HEK293T (cell line): ENCODE results near the gene KCNF1.

Experiments
- CTCF ChIA-PET: fragments of 350-600 bp; formaldehyde crosslinking; extraction: SDS; loops from one replicate; lab custom pipeline; 2021; ENCODE audit warnings: antibody characterized with exemption, inconsistent platforms; lab: Yijun Ruan, JAX
- POLR2A ChIA-PET: fragments of 350-600 bp; formaldehyde crosslinking; extraction: SDS; loops from one replicate; lab custom pipeline; 2020; ENCODE audit warnings: antibody characterized with exemption, inconsistent platforms; lab: Yijun Ruan, JAX
- DNase-seq: peaks from one replicate; pipeline ENCODE4 v3.0.0; 2012; ENCODE audit warnings: mixed read lengths; ENCODE audit errors: extremely low spot score
- ARNT ChIP-seq: fragments of 450-650 bp; IDR thresholded peaks from 2 replicates; pipeline ENCODE4 v1.6.1; 2017; ENCODE audit warnings: mild to moderate bottlenecking
- BHLHE40 ChIP-seq: fragments of 450-650 bp; IDR thresholded peaks from 2 replicates; pipeline ENCODE4 v1.6.1; 2016; ENCODE audit warnings: mild to moderate bottlenecking, moderate library complexity, borderline replicate concordance
- CTBP1 ChIP-seq: fragments of 450-650 bp; IDR thresholded peaks from 2 replicates; pipeline ENCODE4 v1.6.1; 2016; ENCODE audit warnings: borderline replicate concordance
- ELF4 ChIP-seq: fragments of 450-650 bp; IDR thresholded peaks from 2 replicates; pipeline ENCODE4 v1.6.1; 2017; ENCODE audit warnings: antibody characterized with exemption
- FOXA1 ChIP-seq: fragments of 450-650 bp; IDR thresholded peaks from 2 replicates; pipeline ENCODE4 v1.6.1; 2016; ENCODE audit warnings: mild to moderate bottlenecking
- FOXK2 ChIP-seq: fragments of 450-650 bp; IDR thresholded peaks from 2 replicates; pipeline ENCODE4 v1.6.1; 2016; ENCODE audit warnings: mild to moderate bottlenecking
- FOXM1 ChIP-seq: fragments of 450-650 bp; IDR thresholded peaks from 2 replicates; pipeline ENCODE4 v1.6.1; 2017; ENCODE audit warnings: mild to moderate bottlenecking, borderline replicate concordance
- HDGF ChIP-seq: fragments of 450-650 bp; IDR thresholded peaks from 2 replicates; pipeline ENCODE4 v1.6.1; 2017; ENCODE audit warnings: antibody characterized with exemption, borderline replicate concordance
- L3MBTL2 ChIP-seq: fragments of 450-650 bp; conservative IDR thresholded peaks from 2 replicates; pipeline ENCODE4 v1.6.1; 2016; ENCODE audit warnings: mild to moderate bottlenecking
- LEF1 ChIP-seq: fragments of 450-650 bp; IDR thresholded peaks from 2 replicates; pipeline ENCODE4 v1.6.1; 2017; ENCODE audit warnings: mild to moderate bottlenecking, borderline replicate concordance
- NFRKB ChIP-seq: fragments of 450-650 bp; IDR thresholded peaks from 2 replicates; pipeline ENCODE4 v1.6.1; 2016; ENCODE audit warnings: mild to moderate bottlenecking, moderate library complexity
- SP1 ChIP-seq: fragments of 450-650 bp; IDR thresholded peaks from 2 replicates; pipeline ENCODE4 v1.6.1; 2017
- SUZ12 ChIP-seq: fragments of 450-650 bp; IDR thresholded peaks from 2 replicates; pipeline ENCODE4 v1.6.1; 2016; ENCODE audit warnings: mild to moderate bottlenecking
- TARDBP ChIP-seq: fragments of 450-650 bp; IDR thresholded peaks from 2 replicates; pipeline ENCODE4 v1.6.1; 2016
- ZNF384 ChIP-seq: fragments of 450-650 bp; IDR thresholded peaks from 2 replicates; pipeline ENCODE4 v1.6.1; 2016
- TF ChIP-seq, protein P1 (sequence below): fragments of 450-650 bp; IDR thresholded peaks from 2 replicates; pipeline ENCODE4 v1.6.1; 2016

KCNF1 gene

DNA sequence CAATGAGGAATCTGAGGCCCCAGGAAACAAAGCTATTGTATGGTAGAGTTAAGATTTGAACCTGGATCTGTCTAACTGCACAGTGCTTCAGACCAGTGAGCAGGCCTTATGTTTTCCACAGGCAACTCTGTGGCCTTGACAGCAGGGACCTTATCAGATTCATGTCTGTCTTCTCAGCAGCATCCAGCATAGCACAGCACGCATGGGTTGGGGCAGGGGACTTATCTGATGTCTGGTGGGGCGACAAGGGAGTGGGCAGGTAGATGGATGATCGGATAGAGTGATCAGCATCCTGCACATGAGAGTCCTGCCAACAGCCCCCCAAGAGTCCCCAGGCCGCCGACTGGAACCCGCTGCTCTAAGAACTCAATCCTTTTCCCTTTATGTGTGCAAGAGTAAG, 28.7 kb upstream of the KCNF1 start:
- TF ChIP-seq NFRKB (no peak), CTBP1 (no peak), FOXA1 (no peak), FOXK2 (no peak), FOXM1 (no peak), L3MBTL2 (no peak), SUZ12 (no peak), HDGF (no peak)
- ChIA-PET POLR2A (no interaction called here), CTCF (no interaction called here)
- no peak for DNase-seq

DNA sequence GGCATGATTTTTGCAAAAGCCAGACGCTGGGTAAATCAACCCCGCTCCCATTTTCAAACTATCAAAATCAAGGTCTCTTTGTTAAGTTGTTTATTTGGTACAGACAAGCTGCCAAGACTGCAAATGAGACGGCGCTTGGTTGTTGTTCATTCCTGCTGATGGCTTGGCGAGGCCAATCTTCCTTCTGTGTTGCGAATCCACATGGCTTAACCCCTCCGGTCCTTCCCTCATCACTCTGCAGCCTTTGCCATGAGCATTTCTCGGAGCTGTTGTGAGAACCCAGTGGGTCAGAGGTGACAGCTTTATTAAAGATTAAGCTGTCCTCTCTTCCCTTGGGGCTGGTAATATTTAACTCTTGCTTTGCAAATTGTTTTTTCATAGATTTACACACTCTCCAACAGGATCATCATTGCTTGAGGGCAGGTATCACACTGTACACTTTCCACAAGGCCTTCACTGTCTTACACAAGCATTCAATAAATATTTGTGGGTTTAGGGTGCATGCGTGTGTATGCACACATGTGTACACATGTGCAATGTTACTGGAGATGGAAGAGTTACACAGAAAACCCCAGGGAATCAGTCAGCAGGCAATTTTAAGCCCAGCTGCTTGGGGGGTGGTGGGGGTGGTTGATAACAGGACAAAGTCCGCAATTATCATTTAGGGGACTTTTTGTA, 27.8 kb upstream of the KCNF1 start:
- ChIA-PET CTCF (interaction anchor here (0.7 kb wide), 1 partner anchor 15 kb away, joined by 3 read pairs; no protein-coding TSS in a partner anchor), POLR2A (no interaction called here)
- TF ChIP-seq NFRKB (no peak), BHLHE40 (no peak), LEF1 (no peak), ZNF384 (no peak), CTBP1 (no peak), ELF4 (no peak), SP1 (no peak), FOXA1 (no peak), TARDBP (no peak), HDGF (no peak), ARNT (no peak)
- TF ChIP-seq, protein P1, sequence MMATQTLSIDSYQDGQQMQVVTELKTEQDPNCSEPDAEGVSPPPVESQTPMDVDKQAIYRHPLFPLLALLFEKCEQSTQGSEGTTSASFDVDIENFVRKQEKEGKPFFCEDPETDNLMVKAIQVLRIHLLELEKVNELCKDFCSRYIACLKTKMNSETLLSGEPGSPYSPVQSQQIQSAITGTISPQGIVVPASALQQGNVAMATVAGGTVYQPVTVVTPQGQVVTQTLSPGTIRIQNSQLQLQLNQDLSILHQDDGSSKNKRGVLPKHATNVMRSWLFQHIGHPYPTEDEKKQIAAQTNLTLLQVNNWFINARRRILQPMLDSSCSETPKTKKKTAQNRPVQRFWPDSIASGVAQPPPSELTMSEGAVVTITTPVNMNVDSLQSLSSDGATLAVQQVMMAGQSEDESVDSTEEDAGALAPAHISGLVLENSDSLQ, result no peak
- DNase-seq, result no peak

DNA sequence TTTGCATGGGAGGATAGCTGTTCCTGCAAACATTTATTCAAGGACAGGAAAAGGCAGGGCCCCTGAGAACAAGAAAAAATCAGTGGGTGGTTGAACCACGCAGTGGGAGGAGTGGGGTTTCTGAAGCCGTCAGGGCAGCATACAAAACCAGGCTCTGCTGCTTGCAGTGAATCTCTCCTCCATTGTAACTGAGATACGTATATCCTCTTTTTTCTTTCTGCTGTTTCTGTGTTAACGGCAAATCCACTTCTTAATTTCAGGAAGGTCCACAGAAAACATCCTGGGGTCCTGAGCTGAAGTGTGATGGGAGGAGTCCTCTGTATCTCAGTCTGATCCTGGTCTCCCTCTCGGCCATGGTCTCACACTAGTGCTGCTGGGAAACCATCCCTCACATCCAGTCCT, 27.2 kb upstream of the KCNF1 start:
- ChIA-PET POLR2A (no interaction called here), CTCF (interaction anchor here (0.7 kb wide), 1 partner anchor 15 kb away, joined by 3 read pairs; no protein-coding TSS in a partner anchor)
- DNase-seq, result no peak
- TF ChIP-seq NFRKB, result no peak
- TF ChIP-seq CTBP1, result no peak
- TF ChIP-seq HDGF, result no peak
- no peak for TF ChIP-seq ARNT
- TF ChIP-seq FOXK2, result no peak
- TF ChIP-seq SUZ12, result no peak
- no peak for TF ChIP-seq LEF1
- TF ChIP-seq FOXA1, result no peak
- TF ChIP-seq BHLHE40, result no peak
- no peak for TF ChIP-seq SP1
- TF ChIP-seq TARDBP, result no peak
- TF ChIP-seq L3MBTL2, result no peak
- TF ChIP-seq ELF4, result no peak
- TF ChIP-seq FOXM1, result no peak
- TF ChIP-seq, protein P1, result no peak
- TF ChIP-seq ZNF384, result no peak

DNA sequence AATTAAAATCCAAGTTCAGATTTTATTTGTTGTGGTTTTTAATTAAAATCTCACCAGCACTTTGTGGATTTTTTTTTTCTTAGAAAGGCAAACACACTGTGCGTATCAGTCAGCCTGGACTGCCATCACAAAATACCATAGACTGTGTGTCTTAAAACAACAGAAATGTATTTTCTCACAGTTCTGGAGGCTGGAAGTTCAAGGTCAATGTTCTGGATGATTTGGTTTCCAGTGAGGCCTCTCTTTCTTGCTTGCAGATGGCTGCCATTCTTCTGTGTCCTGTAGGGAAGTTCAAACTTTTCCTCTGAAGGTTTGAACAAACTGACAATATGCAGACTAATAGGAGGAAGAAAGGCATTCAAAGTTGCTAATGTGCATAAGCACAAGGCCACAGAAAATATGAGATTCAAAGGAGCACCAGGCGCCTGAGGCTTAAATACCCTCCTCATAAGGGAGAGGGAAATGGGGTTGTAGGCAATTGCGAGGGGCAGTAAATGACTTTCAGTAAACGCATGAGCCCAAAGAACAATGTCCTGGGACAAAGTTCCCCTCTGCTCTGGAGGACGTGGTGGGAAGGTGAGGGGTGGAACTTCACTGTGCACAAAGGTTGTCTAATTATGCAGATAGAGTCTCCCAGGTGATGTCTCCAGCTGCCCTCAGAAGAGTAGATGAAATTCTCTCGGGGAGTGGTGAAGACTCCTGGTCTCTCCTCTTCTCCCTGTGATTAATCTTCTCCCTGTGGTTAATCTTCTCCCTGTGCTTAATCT, 26.5 kb upstream of the KCNF1 start:
- TF ChIP-seq SUZ12 (no peak), BHLHE40 (no peak), ZNF384 (no peak), FOXA1 (no peak), ARNT (no peak), FOXM1 (no peak), CTBP1 (no peak), LEF1 (no peak), ELF4 (no peak), HDGF (no peak), NFRKB (no peak), TARDBP (no peak)
- TF ChIP-seq, protein P1, result no peak
- DNase-seq, result no peak
- ChIA-PET CTCF (no interaction called here), POLR2A (no interaction called here)

DNA sequence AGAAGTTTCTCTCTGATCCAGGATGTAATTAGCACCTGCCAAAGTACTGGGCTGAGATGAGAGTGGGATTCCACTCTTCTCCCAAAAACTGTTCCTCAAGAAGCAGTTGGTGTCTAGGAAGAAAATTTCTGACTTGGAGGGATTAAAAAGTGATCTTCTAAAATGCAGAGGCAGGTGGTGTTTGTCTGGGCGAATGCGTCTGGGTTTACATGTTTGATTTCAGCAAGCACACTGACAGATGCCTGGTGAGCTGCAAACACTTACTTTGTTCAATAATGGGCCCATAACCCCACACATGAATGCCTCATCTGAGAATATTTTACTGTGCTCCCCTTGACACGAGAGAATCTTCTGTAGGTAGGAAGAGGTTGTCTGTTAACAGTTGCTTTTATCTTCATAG, 24.3 kb upstream of the KCNF1 start:
- POLR2A ChIA-PET, result no interaction called here
- DNase-seq, result no peak
- CTCF ChIA-PET, result interaction anchor here (0.8 kb wide), 1 partner anchor 13 kb away, joined by 3 read pairs; no protein-coding TSS in a partner anchor
- no peak for TF ChIP-seq CTBP1
- TF ChIP-seq ZNF384, result no peak
